ENCODE data around the gene FGFRL1.

- TF ChIP-seq CTCF (conservative IDR thresholded peaks at IDR 0.05 in 1 of 2, IDR thresholded peaks at IDR 0.05 in 1 of 2; ENCODE audit: low read depth in 1 of 2, low read length in 2 of 2) (no peak), EZH2 (IDR thresholded peaks at IDR 0.05; ENCODE audit: low read length, missing control alignments) (no peak)
Measured at GRCh38 chr4:1045193-1045594, 33.8 kb downstream of the FGFRL1 start.

Data from fibroblast of lung (primary cell).